Subcutaneous abdominal adipose tissue (tissue), 5 donors: ENCODE measurements around the gene TBL3.
"Not testable (repeated sequence)": the region's sequence is repeated elsewhere in the genome, so short reads cannot be mapped to it uniquely, and the experiment has no call there.

Experiments used
- H3K27ac ChIP-seq: one replicate; pipeline ENCODE4 v1.7.0; 2013; ENCODE audit warnings: low read depth, mild to moderate bottlenecking, inconsistent platforms, low read length, moderate library complexity
- H3K27me3 ChIP-seq, 5 donors: one replicate each; pipeline ENCODE4 v1.7.0; 2013; ENCODE audit warnings: low read length in 5 of 5, inconsistent platforms in 1 of 5; ENCODE audit not compliant: control insufficient read depth in 5 of 5, insufficient read depth in 4 of 5
- H3K36me3 ChIP-seq, 5 donors: one replicate each; pipeline ENCODE4 v1.7.0; 2013; ENCODE audit warnings: low read length in 5 of 5; ENCODE audit not compliant: control insufficient read depth in 5 of 5, insufficient read depth in 5 of 5
- H3K4me1 ChIP-seq, 5 donors: one replicate each; pipeline ENCODE4 v1.7.0; 2013; ENCODE audit warnings: low read length in 5 of 5, mild to moderate bottlenecking in 3 of 5, moderate library complexity in 1 of 5; ENCODE audit not compliant: control insufficient read depth in 5 of 5, insufficient read depth in 5 of 5
- H3K4me3 ChIP-seq, 5 donors: one replicate each; pipeline ENCODE4 v1.7.0; 2013; ENCODE audit warnings: low read length in 5 of 5, low read depth in 1 of 5
- H3K9ac ChIP-seq, 5 donors: one replicate each; pipeline ENCODE4 v1.7.0; 2013; ENCODE audit warnings: low read length in 5 of 5, mild to moderate bottlenecking in 4 of 5, moderate library complexity in 3 of 5
- H3K9me3 ChIP-seq, 5 donors: one replicate each; pipeline ENCODE4 v1.7.0; 2013; ENCODE audit warnings: low read length in 5 of 5; ENCODE audit not compliant: control insufficient read depth in 5 of 5
- donor health status: healthy.
- donor health status: healthy.
- donor health status: healthy.
- donor health status: healthy.
- donor health status: healthy.

Gene TBL3

GRCh38 chr16:2006317-2006716 is 34.5 kb downstream of the TBL3 start:
- H3K9ac ChIP-seq, result no peak overlapping the region
- peaks cover 17 to 70% (median 66%) of the 10 kb centered on the region in 5 donors for H3K4me1 ChIP-seq
- H3K36me3 ChIP-seq, result peaks cover 0 to 22% (median 22%) of the 10 kb centered on the region in 5 donors
- H3K9me3 ChIP-seq, result no peaks in the 10 kb centered on the region
- H3K27ac ChIP-seq, result no peak overlapping the region
- no peak overlapping the region for H3K4me3 ChIP-seq
- no peaks in the 10 kb centered on the region for H3K27me3 ChIP-seq

- Histone ChIP-seq H3K36me3 (peaks cover 0 to 13% (median 13%) of the 10 kb centered on the region in 5 donors), H3K27me3 (no peaks in the 10 kb centered on the region), H3K4me3 (peak overlapping the region in 3 of 5 donors; percentile 22 to 77 (median 38)), H3K27ac (peak overlapping the region; percentile 79), H3K9ac (peak overlapping the region in 3 of 5 donors; percentile 53 to 60 (median 54)), H3K4me1 (peaks cover 17 to 70% (median 66%) of the 10 kb centered on the region in 5 donors), H3K9me3 (no peaks in the 10 kb centered on the region)
These were observed 35.4 kb downstream of the TBL3 start for GRCh38 chr16:2007081-2007836.

GRCh38 chr16:2008009-2008526 is 36.2 kb downstream of the TBL3 start:
- H3K9ac ChIP-seq, result peak overlapping the region; percentile 53 to 90 (median 60)
- H3K4me3 ChIP-seq, result peak overlapping the region in 4 of 5 donors; percentile 38 to 77 (median 62)
- peaks cover 0 to 5% (median 5%) of the 10 kb centered on the region in 5 donors for H3K36me3 ChIP-seq
- H3K9me3 ChIP-seq, result no peaks in the 10 kb centered on the region
- no peaks in the 10 kb centered on the region for H3K27me3 ChIP-seq
- peaks cover 17 to 70% (median 66%) of the 10 kb centered on the region in 5 donors for H3K4me1 ChIP-seq
- peak overlapping the region; percentile 79 for H3K27ac ChIP-seq

- Histone ChIP-seq H3K27ac (peak overlapping the region; percentile 79), H3K4me1 (peaks cover 17 to 64% (median 62%) of the 10 kb centered on the region in 5 donors), H3K27me3 (no peaks in the 10 kb centered on the region), H3K9me3 (no peaks in the 10 kb centered on the region), H3K4me3 (peak overlapping the region; percentile 72 to 79 (median 73)), H3K9ac (peak overlapping the region; percentile 68 to 95 (median 87)), H3K36me3 (no peaks in the 10 kb centered on the region)
These were observed 36.8 kb downstream of the TBL3 start for GRCh38 chr16:2008631-2009163.

- Histone ChIP-seq H3K27ac (peak overlapping the region; percentile 79), H3K27me3 (no peaks in the 10 kb centered on the region), H3K4me3 (peak overlapping the region; percentile 72 to 79 (median 73)), H3K36me3 (no peaks in the 10 kb centered on the region), H3K4me1 (peaks cover 17 to 59% (median 57%) of the 10 kb centered on the region in 5 donors), H3K9me3 (no peaks in the 10 kb centered on the region), H3K9ac (peak overlapping the region; percentile 68 to 95 (median 87))
These were observed 37.4 kb downstream of the TBL3 start for GRCh38 chr16:2009164-2009711.

- H3K36me3 ChIP-seq, result no peaks in the 10 kb centered on the region
- H3K9ac ChIP-seq, result peak within 1 kb of the TSS; percentile 68 to 95 (median 87)
- H3K27ac ChIP-seq, result peak within 1 kb of the TSS; percentile 81
- no peaks in the 10 kb centered on the region for H3K9me3 ChIP-seq
- H3K27me3 ChIP-seq, result no peaks in the 10 kb centered on the region
- peak within 1 kb of the TSS; percentile 72 to 89 (median 79) for H3K4me3 ChIP-seq
- peaks cover 17 to 52% (median 50%) of the 10 kb centered on the region in 5 donors for H3K4me1 ChIP-seq
These were observed 38.1 kb downstream of the TBL3 start, which contains the start of gene ZNF598 for GRCh38 chr16:2009791-2010510. Gene ZNF598 (minus strand): TSS chr16:2009821.

GRCh38 chr16:2011726-2012125 is 39.9 kb downstream of the TBL3 start:
- H3K4me3 ChIP-seq, H3K9ac ChIP-seq, H3K27me3 ChIP-seq, H3K9me3 ChIP-seq, H3K27ac ChIP-seq, H3K36me3 ChIP-seq: not testable (repeated sequence)
- peaks cover 17 to 34% (median 33%) of the 10 kb centered on the region in 5 donors for H3K4me1 ChIP-seq

GRCh38 chr16:2013527-2013926 is 41.7 kb downstream of the TBL3 start:
- Histone ChIP-seq H3K27ac (no peak overlapping the region), H3K36me3 (no peaks in the 10 kb centered on the region), H3K27me3 (peaks cover 0 to 9% (median 5%) of the 10 kb centered on the region in 5 donors), H3K9me3 (no peaks in the 10 kb centered on the region), H3K9ac (no peak overlapping the region), H3K4me1 (peaks cover 8 to 16% (median 15%) of the 10 kb centered on the region in 5 donors), H3K4me3 (no peak overlapping the region)

- Histone ChIP-seq H3K36me3 (no peaks in the 10 kb centered on the region), H3K27me3 (peaks cover 8 to 24% (median 22%) of the 10 kb centered on the region in 5 donors), H3K4me3 (no peak overlapping the region), H3K27ac (no peak overlapping the region), H3K9me3 (no peaks in the 10 kb centered on the region), H3K4me1 (peaks cover 3 to 14% (median 9%) of the 10 kb centered on the region in 5 donors), H3K9ac (no peak overlapping the region)
These were observed 43.5 kb downstream of the TBL3 start for GRCh38 chr16:2015117-2015946.
